Measurements from ENCODE around the gene DAW1.
"Not testable (repeated sequence)": the region's sequence is repeated elsewhere in the genome, so short reads cannot be mapped to it uniquely, and the experiment has no call there.

DNA sequence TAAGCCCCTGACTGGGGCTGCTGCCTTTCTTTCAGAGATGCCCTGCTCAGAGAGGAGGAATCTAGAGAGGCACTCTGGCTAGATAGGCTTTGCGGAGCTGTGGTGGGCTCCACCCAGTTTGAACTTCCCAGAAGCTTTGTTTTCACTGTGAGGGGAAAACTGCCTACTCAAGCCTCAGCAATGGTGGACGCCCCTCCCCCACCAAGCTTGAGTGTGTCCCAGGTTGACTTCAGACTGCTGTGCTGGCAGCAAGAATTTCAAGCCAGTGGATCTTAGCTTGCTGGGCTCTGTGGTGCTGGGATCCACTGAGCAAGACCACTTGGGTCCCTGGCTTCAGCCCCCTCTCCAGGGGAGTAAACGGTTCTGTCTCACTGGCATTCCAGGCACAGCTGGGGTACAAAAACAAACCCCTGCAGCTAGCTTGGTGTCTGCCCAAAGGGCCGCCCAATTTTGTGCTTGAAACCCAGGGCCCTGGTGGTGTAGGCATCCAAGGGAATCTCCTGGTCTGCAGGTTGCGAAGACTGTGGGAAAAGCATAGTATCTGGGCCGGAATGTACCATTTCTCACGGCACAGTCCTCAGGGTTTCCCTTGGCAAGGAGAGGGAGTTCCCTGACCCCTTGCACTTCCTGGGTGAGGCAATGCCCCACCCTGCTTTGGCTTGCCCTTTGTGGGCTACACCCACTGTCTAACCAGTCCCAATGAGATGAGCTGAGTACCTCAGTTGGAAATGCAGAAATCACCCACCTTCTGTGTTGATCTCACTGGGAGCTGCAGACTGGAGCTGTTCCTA is 31.9 kb upstream of the DAW1 start:
- not testable (repeated sequence) for TF ChIP-seq SP1 (IDR thresholded peaks at IDR 0.05); LEF1 (IDR thresholded peaks at IDR 0.05; ENCODE audit: borderline replicate concordance); FOXM1 (IDR thresholded peaks at IDR 0.05; ENCODE audit: borderline replicate concordance); ELF4 (IDR thresholded peaks at IDR 0.05); BHLHE40 (IDR thresholded peaks at IDR 0.05; ENCODE audit: borderline replicate concordance); SUZ12 (IDR thresholded peaks at IDR 0.05)
- TF ChIP-seq, protein P1, sequence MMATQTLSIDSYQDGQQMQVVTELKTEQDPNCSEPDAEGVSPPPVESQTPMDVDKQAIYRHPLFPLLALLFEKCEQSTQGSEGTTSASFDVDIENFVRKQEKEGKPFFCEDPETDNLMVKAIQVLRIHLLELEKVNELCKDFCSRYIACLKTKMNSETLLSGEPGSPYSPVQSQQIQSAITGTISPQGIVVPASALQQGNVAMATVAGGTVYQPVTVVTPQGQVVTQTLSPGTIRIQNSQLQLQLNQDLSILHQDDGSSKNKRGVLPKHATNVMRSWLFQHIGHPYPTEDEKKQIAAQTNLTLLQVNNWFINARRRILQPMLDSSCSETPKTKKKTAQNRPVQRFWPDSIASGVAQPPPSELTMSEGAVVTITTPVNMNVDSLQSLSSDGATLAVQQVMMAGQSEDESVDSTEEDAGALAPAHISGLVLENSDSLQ (IDR thresholded peaks at IDR 0.05): not testable (repeated sequence)

Measured in HEK293T (cell line).